Activated naive CD8-positive, alpha-beta T cell treated with anti-CD3 and anti-CD28 coated beads for 36 hours (primary cell): ENCODE measurements around the gene PCDHB9. TPM values are rescaled to one million over a fixed set of nuclear protein-coding genes. Genes with fewer than 3 reads are reported as not detected.
A peak's percentile ranks its signal among the peaks of the same experiment; 100 is the strongest.
"Not testable (repeated sequence)": the region's sequence is repeated elsewhere in the genome, so short reads cannot be mapped to it uniquely, and the experiment has no call there.

Experiments
- DNase-seq: peaks from one replicate; pipeline ENCODE4 v3.0.0; 2021
- H3K27ac Mint-ChIP-seq: one replicate; pipeline ENCODE4 v1.8.0; 2022; ENCODE audit warnings: mild to moderate bottlenecking, moderate library complexity, mixed read lengths
- H3K27me3 Mint-ChIP-seq: one replicate; pipeline ENCODE4 v1.8.0; 2022; ENCODE audit warnings: mild to moderate bottlenecking, mixed read lengths
- H3K36me3 Mint-ChIP-seq: one replicate; pipeline ENCODE4 v1.8.0; 2021; ENCODE audit warnings: mild to moderate bottlenecking, mixed read lengths
- H3K4me1 Mint-ChIP-seq: one replicate; pipeline ENCODE4 v1.8.0; 2021; ENCODE audit warnings: mixed read lengths
- H3K4me3 Mint-ChIP-seq: one replicate; pipeline ENCODE4 v1.8.0; 2022; ENCODE audit warnings: mild to moderate bottlenecking, moderate library complexity, mixed read lengths
- H3K9me3 Mint-ChIP-seq: one replicate; pipeline ENCODE4 v1.8.0; 2022; ENCODE audit warnings: mixed read lengths
- total RNA-seq, 2 experiments: library from RNA; stranded (reverse); gene quantifications; one replicate each; pipeline ENCODE4 v1.2.3, GENCODE V29; 2021

The PCDHB9 gene
- total RNA-seq, 2 experiments from 2014 or later, result not detected

- Mint-ChIP-seq H3K27me3 (peaks cover 36% of the 10 kb centered on the region), H3K36me3 (peaks cover 13% of the 10 kb centered on the region), H3K9me3 (peaks cover 24% of the 10 kb centered on the region)
- H3K27ac Mint-ChIP-seq, DNase-seq, H3K4me3 Mint-ChIP-seq, H3K4me1 Mint-ChIP-seq: not testable (repeated sequence)
These were observed 9.3 kb upstream of the PCDHB9 start, which contains the start of gene PCDHB8 for GRCh38 chr5:141177577-141178191. TSS of gene PCDHB8 (plus strand) at chr5:141177790. CDS start at chr5:141178035, 245 bp downstream.

GRCh38 chr5:141179371-141179770 is 7.6 kb upstream of the PCDHB9 start:
- not testable (repeated sequence) for DNase-seq, H3K27ac Mint-ChIP-seq, H3K36me3 Mint-ChIP-seq, H3K4me3 Mint-ChIP-seq, H3K4me1 Mint-ChIP-seq
- Mint-ChIP-seq H3K27me3 (peaks cover 32% of the 10 kb centered on the region), H3K9me3 (peaks cover 29% of the 10 kb centered on the region)

GRCh38 chr5:141179876-141180275 is 7.1 kb upstream of the PCDHB9 start:
- H3K27me3 Mint-ChIP-seq, result peaks cover 37% of the 10 kb centered on the region
- peaks cover 10% of the 10 kb centered on the region for H3K36me3 Mint-ChIP-seq
- not testable (repeated sequence) for DNase-seq, H3K27ac Mint-ChIP-seq, H3K4me3 Mint-ChIP-seq, H3K4me1 Mint-ChIP-seq
- H3K9me3 Mint-ChIP-seq, result peaks cover 31% of the 10 kb centered on the region

GRCh38 chr5:141180313-141180712 is 6.6 kb upstream of the PCDHB9 start:
- Mint-ChIP-seq H3K36me3 (peaks cover 7% of the 10 kb centered on the region), H3K4me1 (no peaks in the 10 kb centered on the region), H3K27me3 (peaks cover 42% of the 10 kb centered on the region), H3K4me3 (no peak overlapping the region), H3K9me3 (peaks cover 31% of the 10 kb centered on the region), H3K27ac (no peak overlapping the region)
- no peak for DNase-seq

GRCh38 chr5:141182248-141182647 is 4.7 kb upstream of the PCDHB9 start, which contains the start of gene PCDHB16:
TSS of gene PCDHB16 (plus strand) at chr5:141182387. CDS start at chr5:141182560, 173 bp downstream.
- Mint-ChIP-seq H3K4me3 (no peak within 1 kb of the TSS), H3K27ac (no peak within 1 kb of the TSS), H3K27me3 (peaks cover 57% of the 10 kb centered on the region), H3K36me3 (peaks cover 9% of the 10 kb centered on the region), H3K4me1 (peaks cover 3% of the 10 kb centered on the region), H3K9me3 (peaks cover 38% of the 10 kb centered on the region)
- no peak for DNase-seq

- peaks cover 18% of the 10 kb centered on the region for H3K36me3 Mint-ChIP-seq
- H3K27ac Mint-ChIP-seq, result peak overlapping the region; percentile 42
- peaks cover 72% of the 10 kb centered on the region for H3K27me3 Mint-ChIP-seq
- peaks cover 46% of the 10 kb centered on the region for H3K9me3 Mint-ChIP-seq
- not testable (repeated sequence) for H3K4me3 Mint-ChIP-seq, H3K4me1 Mint-ChIP-seq, DNase-seq
These were observed 2.7 kb upstream of the PCDHB9 start for GRCh38 chr5:141184117-141184855.

- H3K27me3 Mint-ChIP-seq, result peaks cover 83% of the 10 kb centered on the region
- H3K4me3 Mint-ChIP-seq, DNase-seq, H3K4me1 Mint-ChIP-seq, H3K27ac Mint-ChIP-seq: not testable (repeated sequence)
- H3K36me3 Mint-ChIP-seq, result peaks cover 18% of the 10 kb centered on the region
- peaks cover 37% of the 10 kb centered on the region for H3K9me3 Mint-ChIP-seq
These were observed 1.7 kb downstream of the PCDHB9 start for GRCh38 chr5:141188682-141189081.

GRCh38 chr5:141189131-141189530 is 2.2 kb downstream of the PCDHB9 start:
- not testable (repeated sequence) for H3K27ac Mint-ChIP-seq
- peaks cover 84% of the 10 kb centered on the region for H3K27me3 Mint-ChIP-seq

GRCh38 chr5:141192110-141192725 is 5.3 kb downstream of the PCDHB9 start, which contains the start of gene PCDHB10:
TSS of gene PCDHB10 (plus strand) at chr5:141192353. CDS start at chr5:141192553, 200 bp downstream.
- DNase-seq, result no peak
- Mint-ChIP-seq H3K9me3 (peaks cover 37% of the 10 kb centered on the region), H3K27ac (no peak within 1 kb of the TSS), H3K4me3 (no peak within 1 kb of the TSS), H3K36me3 (peaks cover 20% of the 10 kb centered on the region), H3K27me3 (peaks cover 70% of the 10 kb centered on the region), H3K4me1 (no peaks in the 10 kb centered on the region)

More at GRCh38 chr5:141189131-141189530, 2.2 kb downstream of the PCDHB9 start:
- DNase-seq, H3K4me1 Mint-ChIP-seq, H3K4me3 Mint-ChIP-seq: not testable (repeated sequence)
- Mint-ChIP-seq H3K9me3 (peaks cover 37% of the 10 kb centered on the region), H3K36me3 (peaks cover 19% of the 10 kb centered on the region)

GRCh38 chr5:141194332-141194731 is 7.4 kb downstream of the PCDHB9 start:
- not testable (repeated sequence) for H3K4me3 Mint-ChIP-seq, DNase-seq, H3K27ac Mint-ChIP-seq, H3K4me1 Mint-ChIP-seq
- H3K27me3 Mint-ChIP-seq, result peaks cover 69% of the 10 kb centered on the region
- peaks cover 41% of the 10 kb centered on the region for H3K9me3 Mint-ChIP-seq
- peaks cover 14% of the 10 kb centered on the region for H3K36me3 Mint-ChIP-seq

- Mint-ChIP-seq H3K4me1 (no peaks in the 10 kb centered on the region), H3K36me3 (peaks cover 20% of the 10 kb centered on the region), H3K4me3 (no peak overlapping the region), H3K27me3 (peaks cover 67% of the 10 kb centered on the region), H3K27ac (no peak overlapping the region), H3K9me3 (peaks cover 49% of the 10 kb centered on the region)
- no peak for DNase-seq
These were observed 9.4 kb downstream of the PCDHB9 start for GRCh38 chr5:141196363-141196762.

- H3K36me3 Mint-ChIP-seq, result peaks cover 18% of the 10 kb centered on the region
- H3K9me3 Mint-ChIP-seq, result peaks cover 44% of the 10 kb centered on the region
- no peak within 1 kb of the TSS for H3K27ac Mint-ChIP-seq
- DNase-seq, result no peak
- H3K27me3 Mint-ChIP-seq, result peaks cover 62% of the 10 kb centered on the region
- H3K4me3 Mint-ChIP-seq, result no peak within 1 kb of the TSS
- no peaks in the 10 kb centered on the region for H3K4me1 Mint-ChIP-seq
These were observed 12.6 kb downstream of the PCDHB9 start, which contains the start of gene PCDHB11 for GRCh38 chr5:141199359-141200235. TSS of gene PCDHB11 (plus strand) at chr5:141199627. CDS start at chr5:141199775, 148 bp downstream.

- DNase-seq, H3K27ac Mint-ChIP-seq, H3K4me1 Mint-ChIP-seq, H3K4me3 Mint-ChIP-seq: not testable (repeated sequence)
- Mint-ChIP-seq H3K27me3 (peaks cover 63% of the 10 kb centered on the region), H3K36me3 (peaks cover 16% of the 10 kb centered on the region), H3K9me3 (peaks cover 38% of the 10 kb centered on the region)
These were observed 14.2 kb downstream of the PCDHB9 start for GRCh38 chr5:141201126-141201525.

GRCh38 chr5:141201646-141202045 is 14.7 kb downstream of the PCDHB9 start:
- Mint-ChIP-seq H3K36me3 (peaks cover 14% of the 10 kb centered on the region), H3K9me3 (peaks cover 33% of the 10 kb centered on the region), H3K27me3 (peaks cover 64% of the 10 kb centered on the region)
- not testable (repeated sequence) for DNase-seq, H3K4me3 Mint-ChIP-seq, H3K4me1 Mint-ChIP-seq, H3K27ac Mint-ChIP-seq
